SK-N-SH (cell line): Measurements from ENCODE around the gene GBX1.

Experiments used
- FOXM1 ChIP-seq: IDR thresholded peaks from 2 replicates; pipeline ENCODE4 v1.4.0; 2012; ENCODE audit warnings: low read depth, mild to moderate bottlenecking
- GABPA ChIP-seq: IDR thresholded peaks from 2 replicates; pipeline ENCODE4 v1.4.0; 2012; ENCODE audit warnings: low read depth, mild to moderate bottlenecking
- RFX5 ChIP-seq: IDR thresholded peaks from 2 replicates; pipeline ENCODE4 v1.6.1; 2012; ENCODE audit warnings: mild to moderate bottlenecking, improper control_type of control experiment, low read length
- SMC3 ChIP-seq: IDR thresholded peaks from 2 replicates; pipeline ENCODE4 v1.6.1; 2012; ENCODE audit warnings: low read depth, low read length, improper control_type of control experiment
- USF1 ChIP-seq: IDR thresholded peaks from 2 replicates; pipeline ENCODE4 v1.4.0; 2012; ENCODE audit warnings: low read depth, borderline replicate concordance
- TF ChIP-seq, protein P1 (sequence below): fragments of 150-350 bp; IDR thresholded peaks from 2 replicates; pipeline ENCODE4 v1.6.1; 2017; ENCODE audit warnings: antibody characterized with exemption, low read length, low read depth, borderline replicate concordance
- TF ChIP-seq, protein P2 (sequence below): fragments of 200-600 bp; sonication (generic); IDR thresholded peaks from 2 replicates; pipeline ENCODE4 v1.6.1; 2017; ENCODE audit warnings: antibody characterized with exemption, mild to moderate bottlenecking, moderate library complexity

DNA sequence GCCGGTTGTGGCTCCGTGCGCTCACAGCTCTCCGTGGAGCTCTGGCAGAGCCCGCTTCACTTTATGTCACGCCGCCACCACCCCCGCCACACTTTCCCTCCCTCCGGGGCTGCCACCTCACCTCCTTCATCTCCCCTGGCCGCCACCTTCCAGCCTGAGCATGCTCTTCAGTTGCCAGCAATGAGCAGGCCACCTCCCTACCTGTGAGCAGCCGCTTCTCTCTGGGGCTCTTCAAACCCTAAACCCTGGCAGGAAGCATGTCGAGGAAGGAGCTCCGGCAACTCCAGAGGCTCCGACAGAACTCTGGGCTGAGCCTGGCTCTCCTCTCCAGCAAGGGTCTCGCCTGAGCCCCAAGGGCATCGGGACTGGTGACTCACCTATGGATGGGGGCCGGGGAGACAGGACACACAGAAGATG is 36.7 kb downstream of the GBX1 start:
- TF ChIP-seq FOXM1 (no peak), USF1 (no peak), RFX5 (no peak), GABPA (no peak), SMC3 (no peak)
- TF ChIP-seq, protein P1, sequence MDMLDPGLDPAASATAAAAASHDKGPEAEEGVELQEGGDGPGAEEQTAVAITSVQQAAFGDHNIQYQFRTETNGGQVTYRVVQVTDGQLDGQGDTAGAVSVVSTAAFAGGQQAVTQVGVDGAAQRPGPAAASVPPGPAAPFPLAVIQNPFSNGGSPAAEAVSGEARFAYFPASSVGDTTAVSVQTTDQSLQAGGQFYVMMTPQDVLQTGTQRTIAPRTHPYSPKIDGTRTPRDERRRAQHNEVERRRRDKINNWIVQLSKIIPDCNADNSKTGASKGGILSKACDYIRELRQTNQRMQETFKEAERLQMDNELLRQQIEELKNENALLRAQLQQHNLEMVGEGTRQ: no peak
- TF ChIP-seq, protein P2, sequence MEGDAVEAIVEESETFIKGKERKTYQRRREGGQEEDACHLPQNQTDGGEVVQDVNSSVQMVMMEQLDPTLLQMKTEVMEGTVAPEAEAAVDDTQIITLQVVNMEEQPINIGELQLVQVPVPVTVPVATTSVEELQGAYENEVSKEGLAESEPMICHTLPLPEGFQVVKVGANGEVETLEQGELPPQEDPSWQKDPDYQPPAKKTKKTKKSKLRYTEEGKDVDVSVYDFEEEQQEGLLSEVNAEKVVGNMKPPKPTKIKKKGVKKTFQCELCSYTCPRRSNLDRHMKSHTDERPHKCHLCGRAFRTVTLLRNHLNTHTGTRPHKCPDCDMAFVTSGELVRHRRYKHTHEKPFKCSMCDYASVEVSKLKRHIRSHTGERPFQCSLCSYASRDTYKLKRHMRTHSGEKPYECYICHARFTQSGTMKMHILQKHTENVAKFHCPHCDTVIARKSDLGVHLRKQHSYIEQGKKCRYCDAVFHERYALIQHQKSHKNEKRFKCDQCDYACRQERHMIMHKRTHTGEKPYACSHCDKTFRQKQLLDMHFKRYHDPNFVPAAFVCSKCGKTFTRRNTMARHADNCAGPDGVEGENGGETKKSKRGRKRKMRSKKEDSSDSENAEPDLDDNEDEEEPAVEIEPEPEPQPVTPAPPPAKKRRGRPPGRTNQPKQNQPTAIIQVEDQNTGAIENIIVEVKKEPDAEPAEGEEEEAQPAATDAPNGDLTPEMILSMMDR: no peak
